ENCODE measurements around the gene SYTL4. TPM values are rescaled to one million over a fixed set of nuclear protein-coding genes. Genes with fewer than 3 reads are reported as not detected.
A peak's percentile ranks its signal among the peaks of the same experiment; 100 is the strongest.
"Not testable (repeated sequence)": the region's sequence is repeated elsewhere in the genome, so short reads cannot be mapped to it uniquely, and the experiment has no call there.

SYTL4 gene
- 0.28 TPM in 1 of 2 replicates, not detected in the other for total RNA-seq (2014; rRNA removed; shearing (Covaris generic))
- 0.85 TPM in 1 of 2 replicates, not detected in the other for polyA plus RNA-seq (2016; fragmentation: Nextera tagmentation; extraction: Ambion mirVana)
- long read RNA-seq, result 0 reads

DNA sequence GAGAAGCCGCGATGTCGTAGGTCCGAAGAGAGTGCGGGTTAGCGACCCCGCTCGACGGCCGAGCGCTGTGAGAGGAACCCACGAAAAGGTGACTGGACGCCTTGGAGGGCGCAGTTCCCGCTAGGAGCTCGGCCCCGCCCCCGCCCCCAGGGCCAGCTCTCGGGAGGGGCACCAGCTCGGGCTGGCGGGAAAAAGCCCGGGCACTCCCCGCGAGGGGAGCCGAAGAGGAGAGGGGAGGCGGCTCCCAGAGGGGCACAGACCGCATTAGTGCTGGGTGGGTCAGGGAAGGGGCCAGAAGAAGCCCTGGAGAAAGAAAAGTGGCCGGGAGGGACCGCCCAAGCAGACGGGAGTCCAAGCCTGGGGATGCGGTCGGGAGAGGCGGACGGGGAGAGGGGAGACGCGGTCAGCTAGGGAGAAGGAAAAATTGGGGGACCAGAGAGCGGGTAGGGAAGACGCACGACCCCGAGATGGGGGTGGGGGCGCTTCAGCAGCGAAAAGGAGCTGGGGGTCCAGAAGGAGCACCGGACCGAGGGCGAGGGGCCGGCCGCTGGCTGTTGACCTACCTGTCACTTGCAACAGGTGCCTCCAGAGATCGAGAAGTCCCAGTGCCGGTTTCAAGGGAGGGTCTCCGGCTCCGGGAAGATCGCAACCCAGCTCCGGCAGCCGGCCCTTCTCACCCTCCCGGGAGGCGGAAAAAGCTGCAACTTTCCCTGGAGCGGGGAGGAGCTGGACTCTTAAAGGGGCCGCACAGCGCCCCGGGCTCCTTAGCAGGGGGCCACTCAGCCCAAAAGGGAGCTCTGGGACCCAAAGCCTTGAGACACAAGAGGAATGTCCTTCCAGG is at the start of gene SYTL4:
Gene SYTL4, minus strand, starts transcription at position 681 of the 841 bp plus-strand sequence. CDS start 30,084 bp downstream, outside the sequence.
- no peaks in the 10 kb centered on the region for H3F3A ChIP-seq (replicated peaks; ENCODE audit: low read depth)
- no peaks in the 10 kb centered on the region for H3K79me2 ChIP-seq (replicated peaks; ENCODE audit: insufficient read depth)
- ATAC-seq (peak; percentile 92), DNase-seq (ENCODE audit: low spot score) (peak; percentile 60)
- H4K20me1 ChIP-seq (replicated peaks; ENCODE audit: insufficient read depth), result no peaks in the 10 kb centered on the region
- peaks cover 46% of the 10 kb centered on the region for H3K27me3 ChIP-seq (ENCODE audit: insufficient read depth)
- no peak within 1 kb of the TSS for H3K27ac Mint-ChIP-seq
- no peaks in the 10 kb centered on the region for H3K4me1 Mint-ChIP-seq
- H3K4me3 ChIP-seq, result peak within 1 kb of the TSS; percentile 64
- no peaks in the 10 kb centered on the region for H3K4me1 ChIP-seq (ENCODE audit: insufficient read depth)
- no peak within 1 kb of the TSS for H3K27ac ChIP-seq (ENCODE audit: low read depth)
- H3K36me3 Mint-ChIP-seq (ENCODE audit: low read depth), result no peaks in the 10 kb centered on the region
- no peak for TF ChIP-seq ZNF462 (CRISPR knock-in tag; IDR thresholded peaks at IDR 0.05)
- H3K9me3 Mint-ChIP-seq, result no peaks in the 10 kb centered on the region
- peak within 1 kb of the TSS; percentile 77 for H3K4me3 Mint-ChIP-seq
- no peaks in the 10 kb centered on the region for H3K9me2 ChIP-seq (ENCODE audit: insufficient read depth)
- peak within 1 kb of the TSS; percentile 74 for H2AFZ ChIP-seq
- peak within 1 kb of the TSS; percentile 79 for H3K4me2 ChIP-seq
- H3K36me3 ChIP-seq (ENCODE audit: insufficient read depth), result no peaks in the 10 kb centered on the region
- peaks cover 29% of the 10 kb centered on the region for H3K27me3 Mint-ChIP-seq (ENCODE audit: insufficient read depth, low read depth, poor library complexity)

DNA sequence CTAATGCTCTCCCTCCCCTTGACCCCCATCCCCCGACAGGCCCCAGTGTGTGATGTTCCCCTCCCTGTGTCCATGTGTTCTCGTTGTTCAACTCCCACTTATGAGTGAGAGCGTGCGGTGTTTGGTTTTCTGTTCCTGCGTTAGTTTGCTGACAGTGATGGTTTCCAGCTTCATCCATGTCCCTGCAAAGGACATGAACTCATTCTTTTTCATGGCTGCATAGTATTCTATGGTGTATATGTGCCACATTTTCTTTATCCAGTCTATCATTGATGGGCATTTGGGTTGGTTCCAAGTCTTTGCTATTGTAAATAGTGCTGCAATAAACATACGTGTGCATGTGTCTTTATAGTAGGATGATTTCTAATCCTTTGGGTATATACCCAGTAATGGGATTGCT is 37.5 kb upstream of the SYTL4 start:
- not testable (repeated sequence) for H3K9me2 ChIP-seq (ENCODE audit: insufficient read depth); DNase-seq (ENCODE audit: low spot score); H3K9me3 Mint-ChIP-seq; ATAC-seq; H3K27me3 ChIP-seq (ENCODE audit: insufficient read depth); H4K20me1 ChIP-seq (replicated peaks; ENCODE audit: insufficient read depth); H3F3A ChIP-seq (replicated peaks; ENCODE audit: low read depth); H3K27ac Mint-ChIP-seq; H3K4me1 Mint-ChIP-seq; H3K4me3 ChIP-seq; H3K27me3 Mint-ChIP-seq (ENCODE audit: insufficient read depth, low read depth, poor library complexity); H3K27ac ChIP-seq (ENCODE audit: low read depth); H3K4me2 ChIP-seq; H3K79me2 ChIP-seq (replicated peaks; ENCODE audit: insufficient read depth); H2AFZ ChIP-seq; H3K4me3 Mint-ChIP-seq; H3K4me1 ChIP-seq (ENCODE audit: insufficient read depth); H3K36me3 ChIP-seq (ENCODE audit: insufficient read depth); H3K36me3 Mint-ChIP-seq (ENCODE audit: low read depth)
